ENCODE measurements around the gene SLC29A3. TPM values are rescaled to one million over a fixed set of nuclear protein-coding genes. Genes with fewer than 3 reads are reported as not detected.

Gene SLC29A3
- total and polyA plus RNA-seq, 7 donors, result 0.64 to 2.2 (median 0.81) TPM

DNA sequence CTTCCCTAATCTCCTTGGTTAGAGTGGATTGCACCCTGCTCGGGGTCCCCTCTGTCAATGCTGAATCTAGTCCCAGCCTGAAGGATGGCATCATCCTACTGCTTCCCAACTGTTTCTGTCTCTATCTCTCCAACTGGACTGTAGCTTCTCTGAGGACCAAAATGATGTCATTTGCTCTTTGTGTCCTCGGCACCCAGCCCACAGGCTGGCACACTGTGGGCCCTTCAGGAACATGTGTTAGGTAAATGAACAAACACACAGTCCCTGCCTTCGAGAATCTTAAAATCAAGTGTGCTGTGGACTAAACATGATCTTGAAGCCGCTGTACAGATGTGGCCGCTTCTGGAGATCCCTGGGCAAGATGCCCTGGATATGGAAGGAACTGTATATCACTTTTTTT, 72.6 kb downstream of the SLC29A3 start:
- Histone ChIP-seq H3K27ac (no peak overlapping the region), H3K9me3 (no peaks in the 10 kb centered on the region), H3K4me3 (no peak overlapping the region), H3K4me1 (no peaks in the 10 kb centered on the region), H3K36me3 (ENCODE audit: insufficient read depth in 1 of 2, low read depth in 1 of 2) (no peaks in the 10 kb centered on the region), H3K27me3 (ENCODE audit: insufficient read depth in 3 of 3, low read length in 2 of 3) (peaks cover 0 to 25% (median 0%) of the 10 kb centered on the region in 3 donors)
- DNase-seq (no peak), ATAC-seq (no peak)
- intact Hi-C loops (cut with DNase I), result loop anchor here in 1 of 2 donors (5.0 kb wide), 2 partner anchors 181 to 321 kb away; no protein-coding TSS in a partner anchor
- 51 to 74% (median 71%) methylated on average over 5 of the region's 5 CpGs for WGBS, 3 donors
- no peak for TF ChIP-seq CTCF (IDR thresholded peaks at IDR 0.05)

DNA sequence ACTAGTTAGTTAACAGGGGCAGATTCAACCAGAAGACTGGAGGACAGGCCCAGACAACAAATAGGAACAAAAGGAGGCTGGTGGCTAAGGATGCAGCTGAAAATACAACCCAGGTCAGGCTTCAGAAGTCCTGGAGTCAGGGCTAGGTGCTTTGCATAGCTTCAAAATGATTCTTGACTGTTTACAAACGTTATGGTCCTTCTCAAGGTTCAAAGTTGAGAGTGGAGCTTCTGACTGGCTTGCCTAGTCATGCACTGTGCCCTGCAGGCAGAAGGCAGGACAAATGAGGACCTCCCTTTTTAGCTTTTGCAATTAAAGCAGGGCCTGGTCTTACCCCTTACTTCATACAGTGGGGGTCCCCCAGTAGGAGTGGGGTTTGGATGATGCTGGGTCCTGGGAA, 73.2 kb downstream of the SLC29A3 start:
- H3K27me3 ChIP-seq (ENCODE audit: insufficient read depth in 3 of 3, low read length in 2 of 3), result peaks cover 0 to 31% (median 4%) of the 10 kb centered on the region in 3 donors
- TF ChIP-seq CTCF (IDR thresholded peaks at IDR 0.05), result no peak
- peaks cover 1% of the 10 kb centered on the region for H3K4me1 ChIP-seq
- intact Hi-C loops (cut with DNase I), result loop anchor here in 1 of 2 donors (5.0 kb wide), 2 partner anchors 180 to 320 kb away; no protein-coding TSS in a partner anchor
- 25 to 45% (median 37%) methylated on average over 1 of the region's 1 CpG for WGBS, 3 donors
- no peak for DNase-seq
- no peak overlapping the region for H3K4me3 ChIP-seq
- no peak overlapping the region for H3K27ac ChIP-seq
- no peaks in the 10 kb centered on the region for H3K36me3 ChIP-seq (ENCODE audit: insufficient read depth in 1 of 2, low read depth in 1 of 2)
- no peaks in the 10 kb centered on the region for H3K9me3 ChIP-seq
- no peak for ATAC-seq

DNA sequence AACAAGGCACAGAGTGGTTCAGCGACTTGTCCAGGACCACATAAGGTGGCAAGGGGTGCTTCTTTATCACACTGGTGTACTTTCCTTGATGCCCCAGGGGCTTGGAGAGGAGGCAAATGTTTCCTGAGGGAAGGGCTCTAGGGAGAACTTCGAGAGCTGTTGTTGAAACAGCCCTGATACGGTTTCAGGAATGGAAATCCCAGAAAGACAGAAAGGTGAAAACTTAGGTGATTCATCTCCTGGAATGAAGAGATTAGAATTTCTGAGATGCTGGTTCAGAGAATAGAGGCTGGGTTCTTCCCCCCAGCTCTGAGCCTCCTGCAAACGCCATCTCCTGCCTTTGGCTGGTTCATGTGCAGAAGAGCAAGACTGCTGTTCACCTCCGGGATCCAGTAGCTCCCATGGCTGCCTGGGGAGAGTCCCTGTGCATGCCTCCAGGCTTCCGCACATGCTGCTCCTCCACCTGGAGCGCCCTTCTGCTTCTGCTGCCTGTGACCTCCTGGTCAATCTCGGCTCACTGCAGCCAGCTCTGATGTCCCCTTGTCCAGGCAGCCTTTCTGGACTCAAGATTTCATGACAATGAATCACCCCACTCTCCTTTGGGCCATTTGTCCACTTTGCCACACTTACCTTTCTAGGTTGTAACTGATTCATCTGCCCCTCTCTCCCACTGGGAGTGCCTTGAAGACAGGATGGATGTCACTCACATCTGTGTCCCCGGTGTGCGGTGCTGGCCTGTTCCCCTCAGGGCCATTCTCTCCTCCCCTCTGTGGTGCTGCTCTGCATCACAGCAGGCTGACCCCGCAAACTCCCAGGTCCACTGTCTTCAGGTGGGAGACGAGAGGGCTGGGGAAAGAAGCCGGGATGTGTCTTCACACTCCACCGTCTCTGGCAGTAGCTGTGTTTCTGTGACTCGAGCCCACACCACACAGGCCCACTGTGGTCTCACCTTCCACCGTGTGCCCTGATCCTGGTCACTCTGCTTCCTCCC, 74.0 kb downstream of the SLC29A3 start:
- H3K4me3 ChIP-seq, result no peak overlapping the region
- peaks cover 8% of the 10 kb centered on the region for H3K4me1 ChIP-seq
- intact Hi-C loops (cut with DNase I), result loop anchor here in 1 of 2 donors (5.0 kb wide), 2 partner anchors 179 to 319 kb away; no protein-coding TSS in a partner anchor
- DNase-seq (no peak), ATAC-seq (no peak)
- H3K27ac ChIP-seq, result no peak overlapping the region
- no peaks in the 10 kb centered on the region for H3K9me3 ChIP-seq
- 85 to 87% (median 86%) methylated on average over 16 of the region's 16 CpGs for WGBS, 3 donors
- no peak for TF ChIP-seq CTCF (IDR thresholded peaks at IDR 0.05)
- H3K36me3 ChIP-seq (ENCODE audit: insufficient read depth in 1 of 2, low read depth in 1 of 2), result no peaks in the 10 kb centered on the region
- H3K27me3 ChIP-seq (ENCODE audit: insufficient read depth in 3 of 3, low read length in 2 of 3), result peaks cover 0 to 39% (median 8%) of the 10 kb centered on the region in 3 donors

- Histone ChIP-seq H3K4me3 (no peak overlapping the region), H3K4me1 (peaks cover 11% of the 10 kb centered on the region), H3K36me3 (ENCODE audit: insufficient read depth in 1 of 2, low read depth in 1 of 2) (no peaks in the 10 kb centered on the region), H3K27ac (no peak overlapping the region), H3K9me3 (no peaks in the 10 kb centered on the region), H3K27me3 (ENCODE audit: insufficient read depth in 3 of 3, low read length in 2 of 3) (peaks cover 0 to 45% (median 13%) of the 10 kb centered on the region in 3 donors)
- DNase-seq (no peak), ATAC-seq (no peak)
- 90 to 98% (median 90%) methylated on average over 8 of the region's 8 CpGs for WGBS, 3 donors
- intact Hi-C loops (cut with DNase I), result loop anchor here (2.0 to 5.0 kb wide), 3 partner anchors 177 to 318 kb away; no protein-coding TSS in a partner anchor
- no peak for TF ChIP-seq CTCF (IDR thresholded peaks at IDR 0.05)
These were observed 74.9 kb downstream of the SLC29A3 start for GRCh38 chr10:71393841-71394475.

Data from psoas muscle (tissue), 8 donors.